Activated gamma-delta T cell treated with anti-CD3 and anti-CD28 coated beads, Interleukin-2, amount 50 U/mL, for 16 hours (primary cell): ENCODE measurements around the gene KCNT2.

Experiments used
- DNase-seq: peaks from one replicate; pipeline ENCODE4 v3.0.0-alpha.2; 2020; ENCODE audit warnings: low read depth

KCNT2 gene

GRCh38 chr1:196450143-196451095 is 157.8 kb downstream of the KCNT2 start:
- no peak for DNase-seq

- no peak for DNase-seq
Measured at GRCh38 chr1:196449460-196449859, 158.8 kb downstream of the KCNT2 start.

- DNase-seq: no peak
Measured at GRCh38 chr1:196445775-196446174, 162.5 kb downstream of the KCNT2 start.

- no peak for DNase-seq
Measured at GRCh38 chr1:196444634-196445033, 163.6 kb downstream of the KCNT2 start.

GRCh38 chr1:196442366-196442765 is 165.9 kb downstream of the KCNT2 start:
- no peak for DNase-seq

- DNase-seq: no peak
Measured at GRCh38 chr1:196440711-196441110, 167.5 kb downstream of the KCNT2 start.

- no peak for DNase-seq
Measured at GRCh38 chr1:196438329-196438728, 169.9 kb downstream of the KCNT2 start.

- DNase-seq: no peak
Measured at GRCh38 chr1:196437671-196438070, 170.6 kb downstream of the KCNT2 start.

- DNase-seq: no peak
Measured at GRCh38 chr1:196433000-196433399, 175.2 kb downstream of the KCNT2 start.

- no peak for DNase-seq
Measured at GRCh38 chr1:196427976-196428734, 180.1 kb downstream of the KCNT2 start.

- no peak for DNase-seq
Measured at GRCh38 chr1:196425513-196425912, 182.7 kb downstream of the KCNT2 start.

- no peak for DNase-seq
Measured at GRCh38 chr1:196423612-196424011, 184.6 kb downstream of the KCNT2 start.

GRCh38 chr1:196418772-196419171 is 189.5 kb downstream of the KCNT2 start:
- no peak for DNase-seq

GRCh38 chr1:196415978-196416377 is 192.3 kb downstream of the KCNT2 start:
- no peak for DNase-seq

- DNase-seq: no peak
Measured at GRCh38 chr1:196412326-196412725, 195.9 kb downstream of the KCNT2 start.

GRCh38 chr1:196410768-196411167 is 197.5 kb downstream of the KCNT2 start:
- no peak for DNase-seq

- no peak for DNase-seq
Measured at GRCh38 chr1:196409586-196409985, 198.7 kb downstream of the KCNT2 start.

GRCh38 chr1:196407358-196408051 is 200.7 kb downstream of the KCNT2 start:
- no peak for DNase-seq

- DNase-seq: no peak
Measured at GRCh38 chr1:196405839-196406238, 202.4 kb downstream of the KCNT2 start.

- no peak for DNase-seq
Measured at GRCh38 chr1:196403803-196404690, 204.2 kb downstream of the KCNT2 start.

GRCh38 chr1:196401891-196402290 is 206.3 kb downstream of the KCNT2 start:
- no peak for DNase-seq
